Astrocyte of the cerebellum (primary cell): ENCODE results near the gene GJE1.

Experiments used
- DNase-seq: peaks from one replicate; pipeline ENCODE4 v3.0.0-alpha.2; 2011; ENCODE audit warnings: low read depth
- H3K4me3 ChIP-seq: 2 replicates; pipeline ENCODE4 v1.5.1; 2011; ENCODE audit warnings: mild to moderate bottlenecking, low read depth, low read length, moderate library complexity
- in situ Hi-C: cut with HindIII; loops from 2 replicates; pipeline ENCODE4 v1.10.0; 2017; ENCODE audit warnings: low sequenced_read_pairs
- TF ChIP-seq, protein P1 (sequence below): IDR thresholded peaks from 2 replicates; pipeline ENCODE4 v1.5.1; 2012; ENCODE audit warnings: low read length, low read depth, moderate library complexity, mild to moderate bottlenecking; ENCODE audit errors: missing control alignments

The GJE1 gene

DNA sequence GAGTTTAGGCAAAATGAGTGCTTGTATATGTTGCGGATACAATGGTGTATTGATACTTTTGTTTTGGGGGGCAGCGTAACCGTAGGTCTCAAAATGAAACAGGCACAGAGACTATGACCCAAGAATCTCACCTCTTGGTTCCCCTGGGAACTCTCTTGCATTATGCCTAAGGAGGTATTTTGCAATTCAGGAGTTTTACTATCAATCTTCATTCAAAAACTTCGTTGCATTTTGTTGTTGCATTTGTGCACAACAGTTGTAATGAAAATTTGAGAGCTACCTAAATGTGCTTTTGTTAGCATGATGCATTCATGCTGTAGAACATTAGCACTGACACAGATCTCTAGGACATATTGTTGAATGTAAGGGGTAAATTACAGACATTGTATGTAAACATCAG, 32.5 kb downstream of the GJE1 start:
- TF ChIP-seq, protein P1, sequence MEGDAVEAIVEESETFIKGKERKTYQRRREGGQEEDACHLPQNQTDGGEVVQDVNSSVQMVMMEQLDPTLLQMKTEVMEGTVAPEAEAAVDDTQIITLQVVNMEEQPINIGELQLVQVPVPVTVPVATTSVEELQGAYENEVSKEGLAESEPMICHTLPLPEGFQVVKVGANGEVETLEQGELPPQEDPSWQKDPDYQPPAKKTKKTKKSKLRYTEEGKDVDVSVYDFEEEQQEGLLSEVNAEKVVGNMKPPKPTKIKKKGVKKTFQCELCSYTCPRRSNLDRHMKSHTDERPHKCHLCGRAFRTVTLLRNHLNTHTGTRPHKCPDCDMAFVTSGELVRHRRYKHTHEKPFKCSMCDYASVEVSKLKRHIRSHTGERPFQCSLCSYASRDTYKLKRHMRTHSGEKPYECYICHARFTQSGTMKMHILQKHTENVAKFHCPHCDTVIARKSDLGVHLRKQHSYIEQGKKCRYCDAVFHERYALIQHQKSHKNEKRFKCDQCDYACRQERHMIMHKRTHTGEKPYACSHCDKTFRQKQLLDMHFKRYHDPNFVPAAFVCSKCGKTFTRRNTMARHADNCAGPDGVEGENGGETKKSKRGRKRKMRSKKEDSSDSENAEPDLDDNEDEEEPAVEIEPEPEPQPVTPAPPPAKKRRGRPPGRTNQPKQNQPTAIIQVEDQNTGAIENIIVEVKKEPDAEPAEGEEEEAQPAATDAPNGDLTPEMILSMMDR, result no peak
- no peak for DNase-seq
- in situ Hi-C loops, result no loop called here
- no peak overlapping the region for H3K4me3 ChIP-seq

DNA sequence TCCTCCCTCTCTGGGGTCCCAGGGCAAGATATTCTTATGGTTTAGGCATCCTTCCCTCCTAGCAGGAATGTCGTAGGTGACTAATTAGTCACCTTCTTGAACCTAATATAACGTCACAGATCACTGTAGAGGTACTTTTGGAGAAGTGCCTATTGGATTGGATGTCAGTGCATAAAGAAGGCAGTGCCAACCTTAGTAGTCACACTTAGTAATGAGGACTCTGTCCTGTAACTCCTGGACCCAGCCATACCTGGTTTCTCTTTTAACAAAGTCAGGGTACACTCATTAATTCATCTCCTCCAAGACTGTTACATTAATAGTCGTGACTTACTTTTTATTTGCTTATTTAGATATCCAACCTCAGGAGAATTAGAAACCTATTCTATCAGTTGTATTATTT, 34.3 kb downstream of the GJE1 start:
- in situ Hi-C loops, result no loop called here
- TF ChIP-seq, protein P1, result no peak
- DNase-seq, result no peak
- no peak overlapping the region for H3K4me3 ChIP-seq

- in situ Hi-C loops, result no loop called here
- TF ChIP-seq, protein P1, result no peak
- no peak for DNase-seq
- no peak overlapping the region for H3K4me3 ChIP-seq
Observed at GRCh38 chr6:142167486-142167885, 34.8 kb downstream of the GJE1 start.

GRCh38 chr6:142171351-142171750, 38.6 kb downstream of the GJE1 start:
- TF ChIP-seq, protein P1, result no peak
- H3K4me3 ChIP-seq, result no peak overlapping the region
- in situ Hi-C loops, result no loop called here
- no peak for DNase-seq

DNA sequence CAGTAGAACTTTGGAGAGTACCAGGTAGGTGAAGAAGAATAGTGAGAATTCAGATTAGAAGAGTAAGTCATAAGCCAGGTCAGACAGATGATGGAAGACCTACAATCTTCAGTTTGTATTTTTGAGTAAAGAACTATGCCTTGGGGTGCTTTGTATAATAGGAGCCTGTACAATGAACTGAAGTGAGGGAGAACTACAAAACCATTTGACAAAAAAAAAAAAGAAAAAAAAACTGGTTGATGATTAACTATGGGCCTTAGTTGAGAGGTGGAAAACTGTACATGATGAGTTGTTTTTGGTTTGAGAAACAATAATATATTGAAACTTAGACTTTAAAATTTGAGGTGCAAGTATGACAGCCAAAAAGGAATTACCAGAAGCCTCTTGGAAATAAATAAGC, 40.0 kb downstream of the GJE1 start:
- TF ChIP-seq, protein P1, result no peak
- no peak for DNase-seq
- H3K4me3 ChIP-seq, result no peak overlapping the region
- in situ Hi-C loops, result no loop called here

GRCh38 chr6:142173980-142174379, 41.3 kb downstream of the GJE1 start:
- TF ChIP-seq, protein P1, result no peak
- no peak overlapping the region for H3K4me3 ChIP-seq
- DNase-seq, result no peak
- in situ Hi-C loops, result no loop called here

- in situ Hi-C loops, result no loop called here
- DNase-seq, result no peak
- H3K4me3 ChIP-seq, result no peak overlapping the region
- TF ChIP-seq, protein P1, result no peak
Observed at GRCh38 chr6:142174703-142175102, 42.0 kb downstream of the GJE1 start.
